H1 (cell line): ENCODE results near the gene LLGL1. TPM values are rescaled to one million over a fixed set of nuclear protein-coding genes. Genes with fewer than 3 reads are reported as not detected.

Experiments used
- CTCF ChIA-PET: fragments of 300-600 bp; sonication (Branson Sonifier 250); formaldehyde crosslinking; loops from one replicate; lab custom pipeline; 2021; ENCODE audit not compliant: partially characterized antibody; lab: Charles Lee
- POLR2A ChIA-PET: fragments of 300-600 bp; sonication (Branson Sonifier 250); formaldehyde crosslinking; loops from one replicate; lab custom pipeline; 2021; ENCODE audit warnings: inconsistent platforms; ENCODE audit not compliant: partially characterized antibody; lab: Charles Lee
- DNase-seq, 2 experiments: peaks; one replicate each; pipeline versions ENCODE4 v3.0.0 to v3.0.0-alpha.2; 2010 to 2022; ENCODE audit warnings: low spot score in 2 of 2, low read depth in 1 of 2, mixed read lengths in 1 of 2
- FAIRE-seq: peaks from 2 replicates; lab custom pipeline; 2011; peaks lifted over from hg19 to GRCh38; lab: Jason Lieb, UNC
- H2AFZ ChIP-seq: 2 replicates; pipeline ENCODE4 v1.8.1; 2012; ENCODE audit warnings: low read length, inconsistent platforms
- H2AK5ac ChIP-seq: 2 replicates; pipeline ENCODE4 v1.6.1; 2013; ENCODE audit warnings: low read depth, low read length
- H2BK120ac ChIP-seq: replicated peaks from 2 replicates; pipeline ENCODE3; 2013; ENCODE audit warnings: low read depth, low read length, inconsistent platforms
- H2BK12ac ChIP-seq: 2 replicates; pipeline ENCODE4 v1.6.1; 2013; ENCODE audit warnings: low read depth, low read length
- H2BK15ac ChIP-seq: 2 replicates; pipeline ENCODE4 v1.6.1; 2013; ENCODE audit warnings: low read length
- H2BK20ac ChIP-seq: 2 replicates; pipeline ENCODE4 v1.6.1; 2013; ENCODE audit warnings: low read length
- H2BK5ac ChIP-seq: 2 replicates; pipeline ENCODE4 v1.6.1; 2013; ENCODE audit warnings: low read depth, low read length
- H3K14ac ChIP-seq: 2 replicates; pipeline ENCODE4 v1.6.1; 2013; ENCODE audit warnings: inconsistent platforms; ENCODE audit not compliant: insufficient read length
- H3K18ac ChIP-seq: 2 replicates; pipeline ENCODE4 v1.6.1; 2013; ENCODE audit warnings: low read length; ENCODE audit errors: extremely low read depth
- H3K23ac ChIP-seq: 2 replicates; pipeline ENCODE4 v1.6.1; 2013; ENCODE audit warnings: inconsistent platforms; ENCODE audit not compliant: insufficient read length
- H3K23me2 ChIP-seq: 2 replicates; pipeline ENCODE4 v1.6.1; 2013; ENCODE audit warnings: low read depth, low read length
- H3K27ac ChIP-seq: 2 replicates; pipeline ENCODE4 v1.6.1; 2011; ENCODE audit warnings: low read depth, low read length, inconsistent platforms
- H3K27me3 ChIP-seq, 4 experiments: replicated peaks in 1 of 4; 1 replicate in 1 of 4; 2 replicates in 3 of 4; pipeline versions ENCODE4 v1.6.1 to v1.8.1; 2011 to 2013; ENCODE audit warnings: low read length in 3 of 4, mild to moderate bottlenecking in 3 of 4, inconsistent platforms in 2 of 4, mixed read lengths in 2 of 4, moderate library complexity in 1 of 4; ENCODE audit not compliant: control insufficient read depth in 3 of 4, insufficient read depth in 3 of 4; ENCODE audit errors: extremely low read depth in 1 of 4
- H3K36me3 ChIP-seq, 4 experiments: 2 replicates each; pipeline versions ENCODE4 v1.6.1 to v1.8.1; 2011 to 2013; ENCODE audit warnings: mild to moderate bottlenecking in 4 of 4, low read length in 3 of 4, moderate library complexity in 2 of 4, control low read depth in 1 of 4, inconsistent platforms in 1 of 4; ENCODE audit not compliant: insufficient read depth in 4 of 4, control insufficient read depth in 2 of 4
- H3K4ac ChIP-seq: replicated peaks from 2 replicates; pipeline ENCODE3; 2013; ENCODE audit warnings: low read length, low read depth, mixed read lengths, inconsistent platforms; ENCODE audit not compliant: insufficient read length
- H3K4me1 ChIP-seq, 4 experiments: replicated peaks in 1 of 4; 1 replicate in 1 of 4; 2 replicates in 3 of 4; pipeline versions ENCODE4 v1.6.1 to v1.8.1; 2011 to 2013; ENCODE audit warnings: low read length in 3 of 4, inconsistent platforms in 2 of 4, mixed read lengths in 1 of 4; ENCODE audit not compliant: insufficient read depth in 4 of 4, control insufficient read depth in 3 of 4
- H3K4me2 ChIP-seq, 2 experiments: 2 replicates each; pipeline versions ENCODE4 v1.6.1 to v1.8.1; 2011 to 2013; ENCODE audit warnings: low read depth in 2 of 2, low read length in 2 of 2, control low read depth in 1 of 2, inconsistent platforms in 1 of 2, mild to moderate bottlenecking in 1 of 2; ENCODE audit not compliant: insufficient read depth in 1 of 2
- H3K4me3 ChIP-seq, 4 experiments: fragments of 200-600, 300-600 bp in 1 of 4; sonication (generic), shearing (Covaris generic), sonication (Bioruptor Twin) in 1 of 4; 2 replicates each; pipeline versions ENCODE4 v1.5.1 to v1.8.1; 2011 to 2016; ENCODE audit warnings: low read length in 4 of 4, low read depth in 3 of 4, control low read depth in 2 of 4, inconsistent platforms in 2 of 4, mild to moderate bottlenecking in 2 of 4, mixed read lengths in 1 of 4, moderate library complexity in 1 of 4; ENCODE audit not compliant: insufficient read depth in 2 of 4; ENCODE audit errors: extremely low read depth in 1 of 4
- H3K56ac ChIP-seq: replicated peaks from 2 replicates; pipeline ENCODE3; 2013; ENCODE audit warnings: low read depth, mild to moderate bottlenecking, mixed read lengths, low read length, inconsistent platforms; ENCODE audit not compliant: insufficient read length
- H3K79me1 ChIP-seq: 2 replicates; pipeline ENCODE4 v1.6.1; 2013; ENCODE audit warnings: low read depth, low read length, control low read depth
- H3K79me2 ChIP-seq, 2 experiments: 2 replicates each; pipeline versions ENCODE4 v1.6.1 to v1.8.1; 2012 to 2013; ENCODE audit warnings: low read length in 2 of 2, mild to moderate bottlenecking in 2 of 2, inconsistent platforms in 1 of 2; ENCODE audit not compliant: insufficient read depth in 2 of 2, control insufficient read depth in 1 of 2
- H3K9ac ChIP-seq, 4 experiments: replicated peaks in 1 of 4; 1 replicate in 1 of 4; 2 replicates in 3 of 4; pipeline versions ENCODE4 v1.6.1 to v1.8.1; 2011 to 2013; ENCODE audit warnings: low read depth in 3 of 4, low read length in 3 of 4, control low read depth in 2 of 4, mild to moderate bottlenecking in 2 of 4, moderate library complexity in 2 of 4, inconsistent platforms in 1 of 4; ENCODE audit errors: extremely low read depth in 1 of 4
- H3K9me3 ChIP-seq, 2 experiments: 2 replicates each; pipeline versions ENCODE4 v1.6.1 to v1.8.1; 2012 to 2013; ENCODE audit warnings: mild to moderate bottlenecking in 2 of 2, moderate library complexity in 2 of 2, control low read depth in 1 of 2, inconsistent platforms in 1 of 2, low read depth in 1 of 2, low read length in 1 of 2, mixed read lengths in 1 of 2; ENCODE audit not compliant: insufficient read depth in 2 of 2
- H4K20me1 ChIP-seq, 2 experiments: replicated peaks in 1 of 2; 2 replicates each; pipeline versions ENCODE3 to v1.8.1; 2011 to 2013; ENCODE audit warnings: inconsistent platforms in 2 of 2, low read length in 2 of 2, mild to moderate bottlenecking in 1 of 2; ENCODE audit not compliant: insufficient read depth in 2 of 2, control insufficient read depth in 1 of 2
- H4K5ac ChIP-seq: 2 replicates; pipeline ENCODE4 v1.6.1; 2013; ENCODE audit warnings: low read length, low read depth, mixed read lengths, inconsistent platforms; ENCODE audit not compliant: insufficient read length
- H4K8ac ChIP-seq: 2 replicates; pipeline ENCODE4 v1.8.0; 2013; ENCODE audit warnings: mild to moderate bottlenecking, moderate library complexity, low read length, inconsistent platforms; ENCODE audit not compliant: insufficient read depth; ENCODE audit errors: extremely low read depth
- H4K91ac ChIP-seq: replicated peaks from 2 replicates; pipeline ENCODE3; 2013; ENCODE audit warnings: low read length, mixed read lengths, inconsistent platforms; ENCODE audit not compliant: insufficient read length
- BACH1 ChIP-seq: IDR thresholded peaks from 2 replicates; pipeline ENCODE4 v1.6.1; 2012; ENCODE audit warnings: low read length, improper control_type of control experiment
- KDM1A ChIP-seq: fragments of 200-600, 300-600 bp; sonication (generic); IDR thresholded peaks from 2 replicates; pipeline ENCODE4 v1.7.1; 2016; ENCODE audit warnings: mild to moderate bottlenecking, low read length, borderline replicate concordance
- WGBS, 2 experiments: shearing (Covaris generic) in 1 of 2; methylation state at CpG; one replicate each; pipeline versions ENCODE4 v1.1.6 to v1.1.7; 2013 to 2015; ENCODE audit warnings: low lambda C conversion rate in 2 of 2, mixed read lengths in 2 of 2, inconsistent platforms in 1 of 2, low coverage in 1 of 2, missing lambda C conversion rate in 1 of 2; ENCODE audit not compliant: insufficient replicate concordance in 2 of 2, insufficient coverage in 1 of 2, insufficient read length in 1 of 2; ENCODE audit errors: extremely low coverage in 1 of 2, missing lambda C conversion rate in 1 of 2; 5-methylcytosine and 5-hydroxymethylcytosine counted together
- polyA plus RNA-seq, 7 experiments: library from polyadenylated mRNA; depleted of rRNA in 3 of 7; stranded (reverse) in 5 of 7; unstranded in 2 of 7; fragments of >200 nt in 5 of 7; fragments of 200-250 nt in 2 of 7; gene quantifications; 1 replicate in 5 of 7; 2 replicates in 1 of 7; 4 replicates in 1 of 7; pipeline versions ENCODE4 v1.2.1 to v1.2.3, GENCODE V29; 2011 to 2013; ENCODE audit warnings: missing spikeins in 2 of 7, mixed read lengths in 2 of 7
- total RNA-seq: library from RNA; stranded (reverse); fragmentation: NEBNext Ultra II Directional; extraction: Animal tissue kit (Norgen Biotek cat#: 25700); gene quantifications from 2 replicates; pipeline ENCODE4 v1.2.1, GENCODE V29; 2021

LLGL1 gene
- total and polyA plus RNA-seq, 2 of the 8 experiments (the other 6 are each of a cell fraction or from before 2014, with no cell fraction given) = 71.3 to 107 TPM

DNA sequence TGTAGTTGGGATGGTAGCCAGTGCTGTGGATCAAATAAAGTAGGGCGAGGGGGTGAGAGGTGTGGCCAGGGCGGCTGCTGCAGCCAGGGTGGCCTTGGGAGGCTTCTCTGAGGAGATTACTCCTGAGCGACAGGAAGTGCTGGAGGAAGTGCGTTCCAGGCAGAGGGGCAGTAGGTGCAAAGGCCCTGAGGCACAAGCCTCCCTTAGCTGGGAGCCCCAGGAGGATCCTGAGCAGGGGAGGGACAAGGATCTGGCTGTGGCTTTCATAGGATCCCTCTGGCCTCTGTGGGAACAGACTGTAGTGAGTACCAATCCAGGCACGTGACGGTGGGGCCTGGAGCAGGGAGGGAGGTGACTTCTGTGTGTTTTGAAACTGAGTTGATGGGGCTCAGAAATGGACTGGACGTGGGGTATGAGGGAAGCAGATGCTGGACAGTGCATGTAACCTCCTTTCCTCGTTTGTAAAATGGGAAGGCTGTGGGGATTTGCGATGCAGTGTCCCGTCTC is 2.8 kb downstream of the LLGL1 start:
- H3K14ac ChIP-seq = no peak overlapping the region
- no peak overlapping the region for H4K91ac ChIP-seq
- no peak overlapping the region for H3K9ac ChIP-seq
- peaks cover 8 to 67% of the 10 kb centered on the region in 2 experiments for H3K79me2 ChIP-seq
- peaks cover 49% of the 10 kb centered on the region for H3K79me1 ChIP-seq
- H2BK120ac ChIP-seq = no peak overlapping the region
- ChIA-PET CTCF (interaction anchor here (1.0 to 8.4 kb wide), 5 partner anchors 12 to 87 kb away, joined by 3 to 76 read pairs (median 4); no protein-coding TSS in a partner anchor), POLR2A (interaction anchor here (1.0 to 3.6 kb wide), 5 partner anchors 13 to 45 kb away, joined by 3 to 14 read pairs (median 8); partner anchors contain the start of genes ALKBH5, FLII and MIEF2)
- H2BK12ac ChIP-seq = no peak overlapping the region
- peak overlapping the region; percentile 78; the same call in 1 of the 2 replicates for H2BK5ac ChIP-seq
- H4K8ac ChIP-seq = no peak overlapping the region
- no peak overlapping the region for H2BK15ac ChIP-seq
- H2AFZ ChIP-seq = no peak overlapping the region
- DNase-seq (no peak), FAIRE-seq (no peak)
- WGBS, 2 experiments = 83% methylated on average over 10 of the region's 10 CpGs; no CpG with 5 or more reads in 1 of the 2 experiments
- no peak overlapping the region for H3K23ac ChIP-seq
- peak; percentile 69; the same call in 1 of the 2 replicates for TF ChIP-seq KDM1A
- TF ChIP-seq BACH1 = no peak
- peak overlapping the region; percentile 4; the same call in 1 of the 2 replicates for H2AK5ac ChIP-seq
- H3K4me2 ChIP-seq = no peak overlapping the region
- peaks cover 17 to 29% of the 10 kb centered on the region in 2 experiments for H4K20me1 ChIP-seq
- no peak overlapping the region for H3K27ac ChIP-seq
- H4K5ac ChIP-seq = no peak overlapping the region
- no peak overlapping the region for H3K4me3 ChIP-seq
- no peak overlapping the region for H3K56ac ChIP-seq
- H3K4ac ChIP-seq = no peak overlapping the region
- H3K27me3 ChIP-seq = no peaks in the 10 kb centered on the region
- H3K23me2 ChIP-seq = peaks cover 13% of the 10 kb centered on the region
- H3K36me3 ChIP-seq = peaks cover 0 to 9% (median 4%) of the 10 kb centered on the region in 4 experiments; a peak in 1 of 8 replicates
- no peak overlapping the region for H3K18ac ChIP-seq
- no peak overlapping the region for H2BK20ac ChIP-seq
- H3K4me1 ChIP-seq = peaks cover 0 to 18% (median 12%) of the 10 kb centered on the region in 4 experiments; a peak in 6 of 7 replicates
- no peaks in the 10 kb centered on the region for H3K9me3 ChIP-seq
